ENCODE data around the gene EIPR1.
"Not testable (repeated sequence)": the region's sequence is repeated elsewhere in the genome, so short reads cannot be mapped to it uniquely, and the experiment has no call there.

The EIPR1 gene

GRCh38 chr2:3301001-3301400 lies 76.6 kb downstream of the EIPR1 start:
- DNase-seq: no peak

GRCh38 chr2:3300224-3300995 lies 77.2 kb downstream of the EIPR1 start:
- DNase-seq: no peak

GRCh38 chr2:3299703-3300102 lies 77.9 kb downstream of the EIPR1 start:
- DNase-seq: no peak

- no peak for DNase-seq
These were observed 78.5 kb downstream of the EIPR1 start for GRCh38 chr2:3299130-3299529.

DNA sequence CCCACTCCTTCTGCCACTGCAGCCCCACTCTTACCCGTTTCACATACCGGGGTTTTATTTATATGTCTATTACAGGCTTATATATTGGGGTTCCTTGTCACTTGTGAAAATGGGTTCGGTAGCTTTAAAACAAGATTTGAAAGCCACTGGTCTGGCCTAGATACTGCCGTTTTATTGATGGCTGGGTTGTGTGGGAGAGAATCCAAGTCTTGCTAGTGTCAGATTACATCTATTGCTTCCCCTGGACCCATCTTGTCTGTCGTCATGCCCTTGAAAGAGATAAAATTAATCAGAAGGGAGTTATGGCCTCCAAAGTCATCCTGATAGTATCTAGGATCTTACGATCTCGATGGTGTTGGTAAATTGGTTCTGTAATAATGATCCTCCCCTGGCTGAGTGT lies 79.4 kb downstream of the EIPR1 start:
- DNase-seq: no peak

DNA sequence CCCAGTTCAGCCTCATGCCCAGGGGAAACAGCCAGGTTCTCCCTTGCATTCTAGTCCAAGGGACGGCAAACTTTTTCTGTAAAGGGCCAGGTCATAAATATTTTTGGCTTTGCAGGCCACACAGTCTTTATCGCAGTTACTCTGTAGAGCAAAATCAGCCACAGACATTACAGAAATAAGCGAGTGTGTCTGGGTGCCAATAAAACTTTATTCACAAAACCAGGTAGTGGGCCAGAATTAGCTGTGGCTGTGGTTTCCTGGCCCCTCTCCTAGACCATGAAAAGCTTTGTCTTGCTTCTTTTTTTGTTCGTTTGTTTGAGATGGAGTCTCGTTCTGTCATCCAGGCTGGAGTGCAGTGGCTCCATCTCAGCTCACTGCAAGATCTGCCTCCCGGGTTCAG lies 80.1 kb downstream of the EIPR1 start:
- DNase-seq: no peak

DNA sequence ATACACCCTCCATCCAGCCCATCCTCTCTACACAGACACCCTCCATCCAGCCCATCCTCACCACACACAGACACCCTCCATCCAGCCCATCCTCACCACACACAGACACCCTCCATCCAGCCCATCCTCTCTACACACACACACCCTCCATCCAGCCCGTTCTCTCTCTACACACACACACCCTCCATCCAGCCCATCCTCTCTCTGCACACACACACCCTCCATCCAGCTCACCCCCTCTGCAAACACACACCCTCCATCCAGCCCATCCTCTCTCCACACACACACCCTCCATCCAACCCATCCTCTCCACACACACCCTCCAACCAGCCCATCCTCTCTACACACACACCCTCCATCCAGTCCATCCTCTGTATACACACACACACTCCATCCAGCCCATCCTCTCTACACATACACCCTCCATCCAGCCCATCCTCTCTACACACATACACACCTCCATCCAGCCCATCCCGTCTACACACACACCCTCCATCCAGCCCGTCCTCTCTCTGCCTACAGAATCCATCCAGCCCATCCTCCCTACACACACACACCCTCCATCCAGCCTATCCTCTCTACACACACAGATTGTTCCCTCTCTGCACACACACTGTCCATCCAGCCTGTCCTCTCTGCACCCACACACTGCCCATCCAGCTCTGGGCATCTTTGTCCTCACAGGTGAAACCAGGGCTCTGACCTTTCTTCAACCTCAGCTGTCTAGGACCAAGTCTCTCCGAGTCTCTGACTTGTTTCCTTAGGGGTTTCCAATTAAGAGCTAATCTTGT lies 81.2 kb downstream of the EIPR1 start:
- no peak for DNase-seq

DNA sequence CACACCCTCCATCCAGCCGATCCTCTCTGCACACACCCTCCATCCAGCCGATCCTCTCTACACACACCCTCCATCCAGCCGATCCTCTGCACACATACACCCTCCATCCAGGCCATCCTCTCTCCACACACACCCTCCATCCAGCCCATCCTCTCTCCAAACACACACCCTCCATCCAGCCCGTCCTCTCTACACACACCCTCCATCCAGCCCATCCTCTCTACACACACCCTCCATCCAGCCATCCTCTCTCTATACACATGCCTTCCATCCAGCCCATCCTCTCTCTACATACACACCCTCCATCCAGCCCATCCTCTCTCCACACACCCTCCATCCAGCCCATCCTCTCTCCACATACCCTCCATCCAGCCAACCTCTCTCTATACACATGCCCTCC lies 83.1 kb downstream of the EIPR1 start:
- no peak for DNase-seq

DNA sequence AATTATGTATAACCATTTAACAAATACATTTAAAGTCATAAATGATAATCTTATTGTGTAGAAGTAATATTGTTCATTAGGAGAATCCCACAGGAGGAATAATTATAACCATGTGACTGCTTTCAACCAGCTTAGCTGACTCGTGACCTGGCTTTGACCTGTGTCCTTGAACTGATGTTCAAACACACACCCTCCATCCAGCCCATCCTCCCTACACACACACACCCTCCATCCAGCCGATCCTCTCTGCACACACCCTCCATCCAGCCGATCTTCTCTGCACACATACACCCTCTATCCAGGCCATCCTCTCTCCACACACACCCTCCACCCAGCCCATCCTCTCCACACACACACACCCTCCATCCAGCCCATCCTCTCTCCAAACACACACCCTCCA lies 83.5 kb downstream of the EIPR1 start:
- no peak for DNase-seq

- no peak for DNase-seq
These were observed 84.4 kb downstream of the EIPR1 start for GRCh38 chr2:3293221-3293620.

DNA sequence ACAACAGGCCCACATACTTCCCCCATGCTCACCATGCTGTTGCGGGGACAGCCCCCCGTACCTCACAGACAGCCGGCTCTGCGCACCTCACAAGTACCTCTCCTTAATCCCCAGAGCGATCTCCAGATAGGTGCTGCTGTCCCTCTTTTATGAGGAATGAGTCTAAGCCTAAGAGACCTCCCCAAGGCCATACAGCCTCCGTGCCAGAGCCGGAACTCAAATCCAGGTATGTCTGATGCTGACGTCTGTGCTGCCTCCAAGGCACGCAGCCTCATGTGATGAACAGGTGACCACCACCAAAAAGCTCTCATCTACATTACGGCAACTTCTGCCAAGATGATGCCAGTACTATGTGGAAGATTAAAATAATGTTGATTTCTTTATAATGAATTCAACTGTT lies 85.2 kb downstream of the EIPR1 start:
- DNase-seq: no peak

- DNase-seq: no peak
These were observed 85.9 kb downstream of the EIPR1 start for GRCh38 chr2:3291750-3292149.

GRCh38 chr2:3291113-3291512 lies 86.5 kb downstream of the EIPR1 start:
- no peak for DNase-seq

DNA sequence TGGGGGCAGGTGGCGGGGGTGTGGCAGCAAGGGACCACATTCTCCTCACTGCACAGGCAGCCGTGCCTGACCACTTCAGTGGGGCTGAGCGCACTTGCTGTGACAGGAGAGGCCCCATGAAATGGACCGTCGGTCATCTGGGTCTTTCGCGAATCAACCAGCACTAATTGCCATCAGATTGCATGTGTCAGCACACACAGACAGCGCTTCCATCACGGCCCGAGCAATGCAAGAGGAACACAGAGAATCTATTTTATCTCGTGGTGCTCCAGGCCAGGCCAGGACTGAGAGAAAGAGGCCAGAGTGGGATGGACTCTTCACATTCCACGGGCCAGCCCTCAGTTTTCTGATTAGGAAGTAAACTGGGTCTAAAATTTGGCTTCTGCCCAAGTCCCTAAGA lies 87.0 kb downstream of the EIPR1 start:
- no peak for DNase-seq

- DNase-seq: no peak
These were observed 87.6 kb downstream of the EIPR1 start for GRCh38 chr2:3289971-3290370.

DNA sequence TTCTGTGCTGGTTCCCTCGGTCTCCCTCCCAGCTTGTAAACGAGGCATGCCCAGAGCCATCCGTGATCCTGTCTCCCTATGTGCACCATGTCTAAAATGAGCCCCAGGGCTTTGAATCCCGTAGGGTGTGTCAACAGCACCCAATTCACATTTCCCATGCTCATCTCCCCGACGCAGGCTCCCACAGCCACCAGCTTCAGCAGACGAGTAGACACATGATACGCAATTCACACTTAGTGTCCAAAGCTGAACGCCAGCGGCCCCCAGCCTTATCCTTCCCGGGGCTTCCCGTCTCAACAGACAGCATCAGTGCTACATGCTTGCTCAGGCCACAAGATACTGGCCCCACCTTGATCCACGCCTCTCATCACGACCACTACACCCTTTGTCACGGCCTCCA lies 88.1 kb downstream of the EIPR1 start:
- no peak for DNase-seq

GRCh38 chr2:3289171-3289515 lies 88.5 kb downstream of the EIPR1 start:
- DNase-seq: no peak

GRCh38 chr2:3288470-3289170 lies 89.0 kb downstream of the EIPR1 start:
- DNase-seq: no peak

DNA sequence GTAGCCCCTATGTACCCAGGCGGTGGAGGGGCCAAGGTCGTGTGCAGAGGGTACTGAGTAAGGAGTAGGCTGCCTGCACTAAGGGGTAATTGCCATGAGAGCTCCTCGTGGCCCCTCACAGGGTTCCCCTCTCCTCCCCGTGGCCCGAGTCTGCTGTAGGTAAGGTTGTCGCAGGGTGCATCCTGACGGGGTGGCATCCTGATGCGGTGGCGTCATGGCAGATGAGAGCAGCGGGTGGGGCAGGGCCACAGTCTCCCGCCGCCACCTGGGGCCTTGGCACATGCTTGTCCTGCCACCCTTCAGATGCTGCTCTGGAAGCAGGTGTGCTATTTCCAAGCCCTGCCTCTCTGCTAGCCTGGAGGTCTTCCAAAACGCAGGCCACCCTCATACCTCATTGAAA lies 89.7 kb downstream of the EIPR1 start:
- DNase-seq: no peak

- DNase-seq: not testable (repeated sequence)
These were observed 91.0 kb downstream of the EIPR1 start for GRCh38 chr2:3286646-3287036.

DNA sequence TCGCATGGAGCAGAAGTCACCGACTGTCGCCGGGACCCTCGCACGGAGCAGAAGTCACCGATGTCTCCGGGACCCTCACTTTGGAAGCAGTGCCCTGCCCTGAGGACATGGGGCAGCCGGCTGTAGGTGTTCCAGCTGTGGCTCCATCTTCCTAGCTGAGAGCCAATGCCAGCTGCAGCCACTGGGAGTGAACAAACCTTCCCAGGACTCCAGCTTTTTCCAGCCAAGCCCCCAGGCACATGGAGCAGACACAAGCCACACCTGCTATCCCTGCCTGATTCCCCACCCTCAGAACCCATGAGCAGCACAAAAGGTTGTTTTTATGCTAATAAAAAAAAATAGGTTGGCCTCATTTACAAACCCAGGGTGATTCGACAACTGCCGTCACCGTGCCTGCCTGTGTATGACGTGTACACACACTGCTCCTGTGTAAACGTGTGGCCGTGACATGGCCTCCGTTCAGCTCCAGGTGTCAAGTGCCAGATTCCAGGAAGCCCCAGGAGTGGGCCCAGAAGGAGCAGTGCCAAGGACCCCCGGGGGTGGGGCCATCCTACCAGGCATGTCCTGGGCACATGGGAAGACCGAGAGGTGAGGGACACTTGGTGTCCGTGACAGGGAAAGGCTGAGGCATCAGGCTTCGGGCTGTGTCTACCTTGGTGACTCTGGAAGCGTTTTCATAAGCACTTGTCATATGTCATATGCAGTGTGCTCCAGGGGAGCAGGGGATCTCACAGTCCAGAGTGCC lies 91.5 kb downstream of the EIPR1 start:
- DNase-seq: no peak

GRCh38 chr2:3284657-3285630 lies 92.7 kb downstream of the EIPR1 start:
- DNase-seq: no peak
